NCI-H2227 treated with DMSO at 0.1 percent for 48 hours (cell line): Measurements from ENCODE around the gene MTMR2.
"Not testable (repeated sequence)": the region's sequence is repeated elsewhere in the genome, so short reads cannot be mapped to it uniquely, and the experiment has no call there.

Experiments used
- DNase-seq: peaks from one replicate; lab custom pipeline; 2025; lab: John Stamatoyannopoulos, UW

The MTMR2 gene

GRCh38 chr11:95884802-95885201 lies 39.1 kb downstream of the MTMR2 start:
- DNase-seq, result no peak

DNA sequence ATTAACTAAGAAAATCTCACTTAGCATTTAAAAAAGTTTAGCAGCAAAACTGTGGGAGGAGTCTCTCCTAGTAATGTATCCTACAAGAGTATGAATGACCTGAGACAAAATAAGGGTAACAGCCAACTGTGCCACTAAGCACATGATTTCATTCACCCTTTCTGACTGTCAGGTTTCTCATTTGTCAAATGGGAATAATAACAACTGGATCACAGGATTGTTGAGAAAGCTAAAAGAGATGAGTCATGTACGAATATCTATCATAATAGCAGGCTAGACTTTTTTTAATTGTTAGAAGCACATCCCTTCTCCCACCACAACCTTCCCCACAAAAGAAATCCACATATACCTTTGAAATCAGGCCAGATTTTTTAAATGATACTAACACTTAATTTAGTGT lies 39.5 kb downstream of the MTMR2 start:
- DNase-seq, result no peak

DNA sequence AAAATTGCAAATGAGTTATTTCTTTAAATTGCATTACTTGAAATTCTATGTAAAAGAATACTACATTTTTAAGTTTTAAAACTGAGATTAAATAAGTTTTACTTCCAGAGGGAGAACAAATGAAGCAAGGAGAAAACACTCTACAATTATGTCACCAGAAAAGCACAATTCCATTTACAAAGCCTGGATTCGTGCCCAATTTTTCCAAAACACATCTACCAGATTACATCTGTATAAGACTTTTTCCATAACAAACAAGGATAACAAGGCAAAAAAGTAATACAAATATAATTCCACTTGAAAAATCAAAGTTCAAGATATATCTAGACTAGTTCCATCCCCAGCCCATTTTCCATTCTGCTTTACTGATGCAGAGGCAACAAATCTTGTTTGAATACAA lies 40.5 kb downstream of the MTMR2 start:
- no peak for DNase-seq

- DNase-seq, result no peak
Measured at GRCh38 chr11:95877291-95877690, 46.6 kb downstream of the MTMR2 start.

DNA sequence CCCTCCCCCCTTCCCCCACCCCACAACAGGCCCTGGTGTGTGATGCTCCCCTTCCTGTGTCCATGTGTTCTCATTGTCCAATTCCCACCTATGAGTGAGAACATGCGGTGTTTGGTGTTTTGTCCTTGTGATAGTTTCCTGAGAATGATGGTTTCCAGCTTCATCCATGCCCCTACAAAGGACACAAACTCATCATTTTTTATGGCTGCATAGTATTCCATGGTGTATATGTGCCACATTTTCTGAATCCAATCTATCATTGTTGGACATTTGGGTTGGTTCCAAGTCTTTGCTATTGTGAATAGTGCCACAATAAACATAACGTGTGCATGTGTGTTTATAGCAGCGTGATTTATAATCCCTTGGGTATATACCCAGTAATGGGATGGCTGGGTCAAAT lies 53.0 kb downstream of the MTMR2 start:
- DNase-seq, result not testable (repeated sequence)

GRCh38 chr11:95867105-95867504 lies 56.8 kb downstream of the MTMR2 start:
- DNase-seq, result no peak

DNA sequence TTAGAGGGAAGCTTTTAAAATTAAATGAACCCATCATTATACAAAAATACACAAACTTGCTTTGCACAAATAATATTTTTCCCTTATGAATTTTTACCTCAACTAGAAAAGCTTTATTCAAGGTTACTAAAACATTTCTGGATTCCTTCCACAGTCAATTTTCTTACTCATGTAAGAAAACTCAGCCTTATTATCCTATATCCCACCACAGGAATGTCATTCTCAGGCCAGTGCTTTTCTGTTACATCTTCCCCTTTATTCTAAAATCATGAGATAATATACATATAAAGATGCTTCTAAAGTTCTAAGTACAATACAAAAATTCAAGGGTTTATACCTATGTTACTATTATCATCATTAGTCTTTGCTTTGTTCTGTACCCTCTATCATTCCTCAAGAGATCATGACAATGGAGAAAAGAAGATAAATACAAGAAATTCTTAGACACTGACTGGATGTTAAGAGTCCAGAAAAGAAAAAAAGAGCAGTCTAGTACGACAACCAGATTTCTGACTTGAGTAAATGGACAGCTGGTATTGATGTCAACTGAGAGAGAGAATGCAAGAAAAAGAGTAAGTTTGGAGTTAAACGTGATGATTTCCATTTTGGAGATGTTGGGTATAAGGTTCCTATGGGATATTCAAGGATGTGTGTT lies 60.3 kb downstream of the MTMR2 start:
- no peak for DNase-seq

DNA sequence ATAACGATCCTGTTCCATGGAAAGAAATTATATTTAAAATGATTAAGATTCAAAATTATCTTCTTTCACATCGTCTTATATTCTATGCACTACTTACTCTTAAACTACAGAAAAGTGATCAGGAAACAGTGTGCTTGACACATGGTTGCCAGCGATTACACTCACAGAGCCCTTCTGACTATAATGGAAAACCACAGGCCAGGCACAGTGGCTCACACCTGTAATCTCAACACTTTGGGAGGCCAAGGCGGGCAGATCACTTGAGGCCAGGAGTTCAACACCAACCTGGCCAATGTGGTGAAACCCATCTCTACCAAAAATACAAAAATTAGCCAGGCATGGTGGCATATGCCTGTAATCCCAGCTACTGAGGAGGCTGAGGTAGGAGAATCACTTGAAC lies 63.9 kb downstream of the MTMR2 start:
- not testable (repeated sequence) for DNase-seq

DNA sequence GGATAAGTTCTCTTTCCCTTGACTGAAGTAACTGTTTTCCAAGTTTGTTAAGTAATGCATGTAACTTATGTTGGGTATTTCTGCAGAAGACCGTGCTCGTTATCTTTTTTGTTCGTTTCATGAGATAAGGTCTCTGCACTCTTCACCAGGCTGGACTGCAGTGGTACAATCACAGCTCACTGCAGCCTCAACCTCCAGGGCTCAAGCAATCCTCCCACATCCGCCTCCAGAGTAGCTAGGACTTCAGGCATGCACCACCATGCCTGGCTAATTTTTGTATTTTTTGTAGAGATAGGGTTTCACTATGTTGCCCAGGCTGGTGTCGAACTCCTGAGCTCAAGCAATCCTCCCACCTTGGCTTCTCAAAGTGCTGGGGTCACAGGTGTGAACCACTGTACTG lies 69.5 kb downstream of the MTMR2 start:
- not testable (repeated sequence) for DNase-seq

GRCh38 chr11:95853862-95854261 lies 70.0 kb downstream of the MTMR2 start:
- DNase-seq, result no peak

- DNase-seq, result no peak
Measured at GRCh38 chr11:95853138-95853537, 70.8 kb downstream of the MTMR2 start.

DNA sequence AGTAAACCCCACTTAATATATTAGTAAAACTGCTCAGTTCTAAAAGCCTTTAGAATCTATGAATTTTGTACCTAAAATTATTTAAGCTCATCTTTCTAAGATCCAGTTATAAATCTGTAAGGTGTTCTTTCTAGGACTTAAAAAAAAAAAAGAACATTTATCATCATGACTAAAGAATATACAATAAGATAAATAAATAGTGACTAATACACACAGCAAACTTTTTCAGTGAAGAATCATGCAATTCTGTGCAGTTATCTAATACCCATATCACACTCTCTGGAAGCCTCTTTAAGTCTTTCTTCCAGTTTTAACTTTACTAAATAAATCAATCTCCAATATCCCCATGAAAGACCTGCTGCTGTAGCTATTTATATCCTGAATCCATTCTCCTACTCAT lies 73.8 kb downstream of the MTMR2 start:
- no peak for DNase-seq

GRCh38 chr11:95849087-95849825 lies 74.7 kb downstream of the MTMR2 start:
- peak; percentile 2 for DNase-seq

DNA sequence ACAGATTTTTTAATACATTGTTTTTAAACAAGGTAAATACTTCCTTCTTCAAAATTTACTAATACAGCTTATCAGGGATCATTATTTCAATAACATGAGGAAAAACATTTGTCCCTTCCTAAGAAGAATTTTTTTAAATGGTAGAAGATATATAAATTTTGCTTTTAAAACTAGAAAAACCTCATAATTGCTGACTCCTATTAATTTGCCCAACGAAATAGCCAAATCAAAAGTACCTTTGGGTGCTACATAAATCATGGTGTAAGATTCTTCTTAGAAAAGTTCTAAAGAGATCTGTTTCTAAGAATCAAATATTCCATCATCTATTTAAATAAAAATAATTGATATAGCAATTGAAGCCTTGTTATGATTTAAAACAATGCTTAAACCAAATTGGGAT lies 78.7 kb downstream of the MTMR2 start:
- DNase-seq, result no peak

- peak; percentile 55 for DNase-seq
Measured at GRCh38 chr11:95835768-95836488, 88.0 kb downstream of the MTMR2 start.

DNA sequence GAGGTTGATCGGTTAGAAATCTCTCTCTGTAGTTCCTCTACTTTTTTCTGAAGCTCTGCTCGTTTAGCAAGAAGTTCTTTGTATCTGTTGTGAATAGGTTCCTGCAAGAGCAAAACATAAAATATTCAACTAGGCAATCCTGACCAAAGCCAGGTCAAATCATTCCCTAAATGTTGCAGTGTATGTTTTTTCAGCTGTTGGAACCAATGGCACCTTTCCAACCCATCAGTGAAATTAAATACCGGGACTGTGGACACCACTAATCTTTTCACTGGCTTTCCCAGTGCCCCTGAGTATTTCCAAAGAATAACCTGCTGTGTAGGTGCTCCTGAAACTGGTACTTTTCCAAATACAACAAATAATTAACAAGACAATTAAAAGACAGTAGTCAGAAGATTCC lies 88.6 kb downstream of the MTMR2 start:
- DNase-seq, result no peak

DNA sequence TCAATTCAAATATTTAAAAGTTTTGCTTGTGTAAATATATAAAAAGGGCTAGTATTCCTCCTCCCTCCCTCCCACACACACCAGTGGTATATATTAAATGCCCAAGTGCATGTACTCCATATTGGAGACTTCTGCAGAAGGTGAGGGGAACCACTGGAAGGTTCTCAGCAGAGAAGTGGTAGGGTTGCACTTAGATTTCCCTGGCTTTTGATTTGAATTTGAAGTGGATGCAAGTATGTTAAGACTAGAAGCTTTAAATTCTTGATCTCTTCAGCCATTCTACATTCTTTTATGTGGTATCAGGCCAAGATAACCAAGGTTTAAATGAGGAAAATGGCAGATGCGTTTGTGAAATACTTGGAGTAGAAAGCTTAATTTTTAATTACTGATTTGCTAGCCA lies 90.5 kb downstream of the MTMR2 start:
- no peak for DNase-seq

DNA sequence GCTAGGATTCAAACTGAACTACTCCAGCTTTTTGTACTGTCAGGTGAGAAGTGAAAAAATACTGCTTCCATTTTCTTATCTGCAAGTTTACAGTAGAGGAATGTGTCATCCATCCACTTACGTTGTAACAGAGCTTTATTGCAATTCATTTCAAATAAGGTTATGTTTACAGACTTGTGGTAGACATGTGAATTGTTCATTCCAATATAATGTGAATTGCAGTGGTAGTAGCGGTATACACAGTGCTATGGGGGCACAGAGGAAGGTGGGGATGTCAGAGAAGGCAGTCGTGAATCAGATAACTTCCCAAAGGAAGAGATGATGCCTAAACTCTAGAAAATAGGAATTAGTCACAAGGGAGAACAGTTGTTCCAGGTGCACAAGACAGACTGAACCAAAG lies 91.1 kb downstream of the MTMR2 start:
- no peak for DNase-seq

- DNase-seq, result no peak
Measured at GRCh38 chr11:95831198-95831883, 92.6 kb downstream of the MTMR2 start.

- no peak for DNase-seq
Measured at GRCh38 chr11:95829580-95830259, 94.2 kb downstream of the MTMR2 start.

GRCh38 chr11:95827696-95828095 lies 96.2 kb downstream of the MTMR2 start:
- DNase-seq, result no peak

DNA sequence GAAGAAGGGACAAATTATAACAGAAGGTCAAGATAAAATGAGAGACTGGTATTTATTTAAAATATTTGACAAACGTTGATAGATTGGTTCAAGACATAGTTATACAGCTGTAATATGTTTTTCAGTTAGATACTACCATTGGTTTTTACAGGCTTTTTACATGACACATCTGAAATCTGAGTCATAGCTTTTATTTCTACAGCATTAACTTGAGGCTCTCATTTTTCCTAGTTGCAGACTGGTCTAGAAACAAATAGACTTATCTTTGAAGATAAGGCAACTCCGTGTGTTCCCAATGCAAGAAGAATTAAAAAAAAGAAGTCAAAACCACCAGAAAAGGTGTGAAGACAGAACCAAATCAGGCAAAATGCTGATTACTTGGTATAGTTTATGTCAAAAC lies 102.3 kb downstream of the MTMR2 start:
- no peak for DNase-seq
